Pulmonary artery endothelial cell (primary cell): Measurements from ENCODE around the gene MIA2. TPM values are rescaled to one million over a fixed set of nuclear protein-coding genes. Genes with fewer than 3 reads are reported as not detected.
"Not testable (repeated sequence)": the region's sequence is repeated elsewhere in the genome, so short reads cannot be mapped to it uniquely, and the experiment has no call there.

Source experiments
- DNase-seq: peaks from one replicate; pipeline ENCODE4 v3.0.0-alpha.2; 2011; ENCODE audit warnings: low read depth, low spot score
- total RNA-seq: library from RNA; depleted of rRNA; stranded (reverse); fragments of >200 nt; gene quantifications from 2 replicates; pipeline ENCODE4 v1.2.3, GENCODE V29; 2014

The MIA2 gene
- 8.5 and 12.9 TPM in 2 replicates for total RNA-seq

- no peak for DNase-seq
Measured at GRCh38 chr14:39233680-39234326, at the start of gene MIA2. Gene MIA2, plus strand, starts transcription at chr14:39233915. Its CDS starts 200 bp downstream, at chr14:39234115.

- no peak for DNase-seq
Measured at GRCh38 chr14:39184628-39185255, 49.0 kb upstream of the MIA2 start.

GRCh38 chr14:39185256-39186049 lies 48.3 kb upstream of the MIA2 start:
- no peak for DNase-seq

GRCh38 chr14:39186941-39187525 lies 46.7 kb upstream of the MIA2 start:
- DNase-seq, result no peak

- DNase-seq, result no peak
Measured at GRCh38 chr14:39203659-39204606, 29.8 kb upstream of the MIA2 start.

- not testable (repeated sequence) for DNase-seq
Measured at GRCh38 chr14:39207430-39207829, 26.3 kb upstream of the MIA2 start.

- no peak for DNase-seq
Measured at GRCh38 chr14:39211109-39211741, 22.5 kb upstream of the MIA2 start.

- no peak for DNase-seq
Measured at GRCh38 chr14:39212034-39212433, 21.7 kb upstream of the MIA2 start.

- DNase-seq, result no peak
Measured at GRCh38 chr14:39212693-39213092, 21.0 kb upstream of the MIA2 start.

GRCh38 chr14:39217214-39217879 lies 16.4 kb upstream of the MIA2 start:
- no peak for DNase-seq

GRCh38 chr14:39218171-39218769 lies 15.4 kb upstream of the MIA2 start:
- DNase-seq, result no peak

GRCh38 chr14:39219075-39219499 lies 14.6 kb upstream of the MIA2 start:
- peak; percentile 73 for DNase-seq

GRCh38 chr14:39220473-39220872 lies 13.2 kb upstream of the MIA2 start:
- DNase-seq, result not testable (repeated sequence)

- no peak for DNase-seq
Measured at GRCh38 chr14:39228044-39228443, 5.7 kb upstream of the MIA2 start.

GRCh38 chr14:39228509-39229221 lies 5.0 kb upstream of the MIA2 start:
- no peak for DNase-seq

- no peak for DNase-seq
Measured at GRCh38 chr14:39229222-39229543, 4.5 kb upstream of the MIA2 start.

GRCh38 chr14:39229601-39230110 lies 4.1 kb upstream of the MIA2 start:
- no peak for DNase-seq

GRCh38 chr14:39230416-39231035 lies 3.2 kb upstream of the MIA2 start:
- no peak for DNase-seq
